Astrocyte of the spinal cord (primary cell): ENCODE measurements around the gene ABHD6.
"Not testable (repeated sequence)": the region's sequence is repeated elsewhere in the genome, so short reads cannot be mapped to it uniquely, and the experiment has no call there.

Experiments
- DNase-seq: peaks from one replicate; pipeline ENCODE4 v3.0.0; 2011; ENCODE audit warnings: low read depth, low spot score
- H3K4me3 ChIP-seq: 2 replicates; pipeline ENCODE4 v1.5.1; 2011; ENCODE audit warnings: low read depth, mild to moderate bottlenecking, low read length, moderate library complexity
- CTCF ChIP-seq: IDR thresholded peaks from 2 replicates; pipeline ENCODE4 v1.5.1; 2012; ENCODE audit warnings: low read depth, mild to moderate bottlenecking, low read length, inconsistent platforms
- in situ Hi-C: cut with HindIII; loops from 2 replicates; pipeline ENCODE4 v1.10.0; 2017; ENCODE audit warnings: low sequenced_read_pairs

ABHD6 gene

GRCh38 chr3:58200121-58200709 lies 37.4 kb upstream of the ABHD6 start:
- no peak for DNase-seq
- TF ChIP-seq CTCF, result no peak
- in situ Hi-C loops, result no loop called here
- H3K4me3 ChIP-seq, result no peak overlapping the region

DNA sequence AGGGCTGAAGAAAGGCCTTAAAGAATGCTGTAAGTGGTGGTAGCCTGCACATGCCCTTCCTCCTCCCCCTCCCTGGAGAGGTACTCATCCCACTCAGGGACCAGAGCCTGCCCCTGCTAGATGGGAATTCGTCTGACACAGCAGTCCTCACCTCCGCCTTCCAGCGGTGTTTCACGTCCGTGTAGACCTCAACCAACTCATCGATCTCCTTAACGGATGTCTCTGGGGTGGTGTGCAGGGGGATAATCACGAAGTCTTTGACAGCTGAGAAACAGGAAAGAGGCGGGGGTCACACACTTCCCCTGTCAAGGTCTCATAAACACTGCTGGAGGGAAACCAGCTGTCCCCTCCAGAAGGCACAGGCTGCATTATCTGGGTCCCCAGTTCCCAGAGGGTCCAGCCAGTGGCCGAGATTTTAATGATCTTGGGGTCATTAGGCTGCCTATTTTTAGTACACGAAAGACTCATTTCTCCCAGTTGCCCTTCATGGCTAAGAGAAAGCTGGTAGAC lies 36.7 kb upstream of the ABHD6 start:
- DNase-seq, result no peak
- in situ Hi-C loops, result no loop called here
- no peak overlapping the region for H3K4me3 ChIP-seq
- TF ChIP-seq CTCF, result no peak

- H3K4me3 ChIP-seq, in situ Hi-C loops, DNase-seq: not testable (repeated sequence)
Measured at GRCh38 chr3:58201451-58201850, 36.1 kb upstream of the ABHD6 start.

DNA sequence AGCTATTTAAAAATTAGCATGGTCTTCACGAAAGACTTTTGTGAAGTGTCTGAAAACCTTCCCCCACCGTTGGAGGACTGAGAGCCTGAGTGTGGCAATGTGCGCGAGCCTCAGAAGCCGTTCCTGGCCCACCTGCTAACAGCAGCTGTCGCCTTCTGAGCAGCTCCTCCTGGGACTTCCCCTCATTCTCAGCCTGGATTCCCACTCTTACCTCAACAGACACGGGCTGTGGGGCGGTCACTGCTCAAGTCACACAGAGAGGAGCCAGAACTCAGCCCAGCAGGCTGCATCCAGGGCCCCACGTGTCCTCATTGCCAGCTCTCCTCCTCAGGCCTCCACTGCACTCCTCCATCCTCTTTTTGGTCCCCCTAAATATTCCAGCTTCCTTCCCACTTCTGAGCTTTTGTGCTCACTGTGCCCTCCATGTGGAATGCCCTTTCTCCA lies 34.7 kb upstream of the ABHD6 start:
- no peak for TF ChIP-seq CTCF
- no peak for DNase-seq
- H3K4me3 ChIP-seq, result no peak overlapping the region
- in situ Hi-C loops, result no loop called here

DNA sequence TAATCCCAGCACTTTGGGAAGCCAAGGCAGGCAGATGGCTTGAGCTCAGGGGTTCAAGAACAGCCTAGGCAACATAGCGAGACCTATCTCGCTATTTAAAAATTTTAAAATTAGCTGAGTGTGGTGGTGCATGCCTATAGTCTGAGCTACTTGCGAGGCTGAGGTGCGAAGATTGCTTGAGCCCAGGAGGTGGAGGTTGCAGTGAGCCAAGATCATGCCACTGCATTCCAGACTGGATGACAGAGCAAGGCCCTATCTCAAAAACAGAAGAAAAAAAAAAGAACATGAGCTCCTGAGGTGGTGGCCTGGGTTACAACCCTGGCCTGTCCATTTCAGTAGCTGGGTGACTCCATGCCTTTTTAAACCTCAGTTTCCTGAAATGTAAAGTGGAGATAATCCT lies 34.1 kb upstream of the ABHD6 start:
- in situ Hi-C loops, result no loop called here
- no peak for TF ChIP-seq CTCF
- H3K4me3 ChIP-seq, result no peak overlapping the region
- DNase-seq, result no peak

- TF ChIP-seq CTCF, result no peak
- in situ Hi-C loops, result no loop called here
- no peak overlapping the region for H3K4me3 ChIP-seq
- DNase-seq, result no peak
Measured at GRCh38 chr3:58204720-58205119, 32.9 kb upstream of the ABHD6 start.

DNA sequence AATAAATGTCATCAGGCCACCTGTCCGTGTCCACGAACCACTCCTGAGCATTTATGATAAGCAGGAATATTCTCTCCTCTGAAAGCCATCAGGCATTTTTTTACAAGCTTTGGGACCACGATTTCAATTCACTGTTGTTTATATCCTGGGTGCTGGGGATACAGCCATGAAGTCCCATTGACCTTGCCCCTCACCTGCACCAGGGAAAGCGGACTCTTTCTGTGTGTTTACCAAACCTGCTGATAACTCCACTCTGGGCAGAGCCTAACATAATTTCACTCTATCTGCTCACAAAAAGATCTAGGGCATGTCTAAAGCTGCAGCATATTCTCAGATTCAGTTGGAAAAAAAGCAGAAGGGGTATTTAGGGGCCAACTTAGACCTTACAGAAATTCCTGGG lies 31.6 kb upstream of the ABHD6 start:
- no peak overlapping the region for H3K4me3 ChIP-seq
- in situ Hi-C loops, result no loop called here
- no peak for DNase-seq
- TF ChIP-seq CTCF, result no peak
